Kidney (tissue), 14 donors: ENCODE measurements around the gene NEDD8. TPM values are rescaled to one million over a fixed set of nuclear protein-coding genes. Genes with fewer than 3 reads are reported as not detected.

ENCODE experiments used
- DNase-seq, 5 donors: peaks; one replicate each; pipeline ENCODE4 v3.0.0-alpha.2; 2013 to 2020
- FAIRE-seq: peaks from 2 replicates; lab custom pipeline; 2012; peaks lifted over from hg19 to GRCh38; lab: Jason Lieb, UNC
- H3K27ac ChIP-seq, 2 donors: one replicate each; pipeline ENCODE4 v1.7.0; 2013; ENCODE audit warnings: low read depth in 2 of 2, low read length in 2 of 2, inconsistent platforms in 1 of 2
- H3K27me3 ChIP-seq: one replicate; pipeline ENCODE4 v1.7.1; 2013; ENCODE audit warnings: low read length, inconsistent platforms; ENCODE audit not compliant: control insufficient read depth, insufficient read depth
- H3K36me3 ChIP-seq, 3 donors: one replicate each; pipeline versions ENCODE4 v1.7.0 to v1.7.1; 2013; ENCODE audit warnings: low read length in 3 of 3, control low read depth in 1 of 3, inconsistent platforms in 1 of 3; ENCODE audit not compliant: insufficient read depth in 3 of 3, control insufficient read depth in 2 of 3
- H3K4me1 ChIP-seq, 3 donors: one replicate each; pipeline versions ENCODE4 v1.7.0 to v1.7.1; 2013; ENCODE audit warnings: low read length in 3 of 3, inconsistent platforms in 1 of 3, low read depth in 1 of 3; ENCODE audit not compliant: control insufficient read depth in 2 of 3, insufficient read depth in 2 of 3
- H3K4me3 ChIP-seq, 3 donors: one replicate each; pipeline versions ENCODE4 v1.7.0 to v1.8.1; 2013; ENCODE audit warnings: low read length in 3 of 3, control low read depth in 1 of 3, inconsistent platforms in 1 of 3
- H3K9ac ChIP-seq, 3 donors: one replicate each; pipeline versions ENCODE4 v1.7.0 to v1.7.1; 2013; ENCODE audit warnings: low read length in 3 of 3, control low read depth in 1 of 3, inconsistent platforms in 1 of 3
- H3K9me3 ChIP-seq, 3 donors: one replicate each; pipeline versions ENCODE4 v1.7.0 to v1.7.1; 2013; ENCODE audit warnings: low read length in 3 of 3, control low read depth in 1 of 3, inconsistent platforms in 1 of 3; ENCODE audit not compliant: control insufficient read depth in 2 of 3, insufficient read depth in 1 of 3
- intact Hi-C: fragments of 100-400 bp; cut with DNase I; formaldehyde crosslinking; loops from one replicate; pipeline ENCODE4 v1.11.1; 2022
- polyA plus RNA-seq: library from polyadenylated mRNA; stranded (reverse); fragments of 350-450 nt; fragmentation: Illumina TruSeq; extraction: RNeasy Lipid Tissue Mini Kit (QIAGEN cat#74804); gene quantifications from one replicate; pipeline ENCODE4 v1.2.3, GENCODE V29; 2014; ENCODE audit warnings: low read depth, low replicate concordance; ENCODE audit not compliant: insufficient read depth
- total RNA-seq: library from RNA; stranded (reverse); fragmentation: NEBNext Ultra II Directional; extraction: Animal tissue kit (Norgen Biotek cat#: 25700); gene quantifications from one replicate; pipeline ENCODE4 v1.2.1, GENCODE V29; 2021
- TF ChIP-seq, protein P1 (sequence below): IDR thresholded peaks from 3 replicates; pipeline ENCODE4 v1.5.1; 2012; ENCODE audit warnings: mild to moderate bottlenecking, moderate library complexity, borderline replicate concordance; ENCODE audit not compliant: insufficient read depth; ENCODE audit errors: extremely low read depth
- donor health status: control.
- donor health status: control.
- donor health status: control.
- donor health status: control.
- donor health status: control.
- donor health status: DM: yes; HTN: yes; CAD: no.
- donor health status: Normal renal cell carcinoma (clear cell type).

Gene NEDD8
- total and polyA plus RNA-seq, 2 donors from 2014 or later = 145 to 439 TPM

DNA sequence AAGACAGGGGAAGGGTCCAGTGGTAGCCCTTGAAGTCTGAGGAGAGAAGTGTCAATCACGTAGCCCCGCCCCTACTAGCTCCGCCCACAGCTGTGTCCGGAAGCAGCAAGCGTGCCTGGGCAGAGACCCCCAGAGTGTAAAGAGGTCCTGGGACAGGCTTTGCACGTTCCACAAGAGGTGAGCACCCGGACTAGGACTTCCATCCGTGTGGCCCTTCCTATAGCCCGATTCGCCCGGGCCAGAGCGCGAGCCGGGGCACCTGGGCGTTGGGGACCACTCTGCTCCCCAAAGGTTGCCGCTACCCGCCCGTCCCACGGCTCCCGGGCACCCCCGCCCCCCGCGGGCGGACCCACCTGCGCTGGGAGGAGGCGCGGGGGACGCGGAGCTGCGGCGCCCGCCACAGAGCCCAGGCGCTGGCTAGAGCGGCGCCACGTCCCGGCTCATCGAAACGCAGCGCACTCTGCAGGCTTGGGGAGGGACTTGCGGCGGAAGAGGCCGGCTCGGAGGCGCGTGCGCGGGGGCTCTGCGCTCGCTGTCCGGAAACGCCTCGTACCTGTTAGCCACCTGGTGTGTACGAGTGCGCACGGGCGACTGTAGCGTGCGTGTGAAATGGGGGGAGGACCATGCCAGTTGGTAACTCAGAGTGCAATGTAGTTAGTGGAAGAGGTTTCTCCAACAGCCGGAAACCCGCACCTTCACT lies 39.1 kb upstream of the NEDD8 start, which contains the start of gene RABGGTA:
Gene RABGGTA, minus strand, starts transcription at position 464 of the 700 bp plus-strand sequence. CDS start 482 bp downstream, outside the sequence.
- DNase-seq = peak; percentile 93 to 97 (median 96)
- peak within 1 kb of the TSS; percentile 80 to 93 (median 92) for H3K9ac ChIP-seq
- TF ChIP-seq, protein P1, sequence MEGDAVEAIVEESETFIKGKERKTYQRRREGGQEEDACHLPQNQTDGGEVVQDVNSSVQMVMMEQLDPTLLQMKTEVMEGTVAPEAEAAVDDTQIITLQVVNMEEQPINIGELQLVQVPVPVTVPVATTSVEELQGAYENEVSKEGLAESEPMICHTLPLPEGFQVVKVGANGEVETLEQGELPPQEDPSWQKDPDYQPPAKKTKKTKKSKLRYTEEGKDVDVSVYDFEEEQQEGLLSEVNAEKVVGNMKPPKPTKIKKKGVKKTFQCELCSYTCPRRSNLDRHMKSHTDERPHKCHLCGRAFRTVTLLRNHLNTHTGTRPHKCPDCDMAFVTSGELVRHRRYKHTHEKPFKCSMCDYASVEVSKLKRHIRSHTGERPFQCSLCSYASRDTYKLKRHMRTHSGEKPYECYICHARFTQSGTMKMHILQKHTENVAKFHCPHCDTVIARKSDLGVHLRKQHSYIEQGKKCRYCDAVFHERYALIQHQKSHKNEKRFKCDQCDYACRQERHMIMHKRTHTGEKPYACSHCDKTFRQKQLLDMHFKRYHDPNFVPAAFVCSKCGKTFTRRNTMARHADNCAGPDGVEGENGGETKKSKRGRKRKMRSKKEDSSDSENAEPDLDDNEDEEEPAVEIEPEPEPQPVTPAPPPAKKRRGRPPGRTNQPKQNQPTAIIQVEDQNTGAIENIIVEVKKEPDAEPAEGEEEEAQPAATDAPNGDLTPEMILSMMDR = peak; percentile 79
- H3K27ac ChIP-seq = peak within 1 kb of the TSS; percentile 88 to 96
- H3K27me3 ChIP-seq = no peaks in the 10 kb centered on the region
- H3K36me3 ChIP-seq = peaks cover 0 to 7% (median 7%) of the 10 kb centered on the region in 3 donors
- intact Hi-C loops = no loop called here
- H3K4me3 ChIP-seq = peak within 1 kb of the TSS; percentile 79 to 95 (median 92)
- peaks cover 0 to 10% (median 0%) of the 10 kb centered on the region in 3 donors for H3K4me1 ChIP-seq
- H3K9me3 ChIP-seq = no peaks in the 10 kb centered on the region
- FAIRE-seq = no peak

DNA sequence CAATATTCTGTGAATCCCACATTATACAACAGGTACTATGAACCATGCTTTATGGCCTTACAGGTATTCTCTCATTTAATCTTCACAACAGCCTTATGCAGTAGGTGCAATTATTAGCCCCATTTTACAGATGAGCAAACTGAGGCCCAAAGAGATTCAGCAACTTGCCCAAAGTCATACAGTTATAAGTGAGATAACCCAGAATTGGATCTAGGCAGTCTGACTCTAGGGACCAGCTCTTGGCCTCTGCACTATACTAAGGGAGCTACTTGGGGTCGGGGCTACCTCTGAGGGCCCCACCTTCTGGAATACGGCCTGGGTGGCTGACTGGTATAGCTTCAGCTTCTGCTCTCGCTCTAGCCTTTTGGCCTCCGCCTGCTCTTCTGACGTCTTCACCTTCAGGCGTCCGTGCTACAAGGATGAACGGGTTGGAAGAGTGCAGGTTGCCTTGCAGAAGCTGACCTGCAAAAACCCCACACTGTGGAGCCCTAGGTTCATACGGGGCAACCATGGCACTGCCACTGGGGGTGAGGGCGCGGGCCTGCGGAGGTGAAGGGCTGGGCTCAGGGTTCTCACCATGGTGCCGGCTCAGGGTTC lies 38.5 kb upstream of the NEDD8 start:
- no peaks in the 10 kb centered on the region for H3K9me3 ChIP-seq
- H3K4me3 ChIP-seq = peak overlapping the region; percentile 79 to 95 (median 92)
- peak overlapping the region; percentile 54 to 92 (median 90) for H3K9ac ChIP-seq
- H3K27me3 ChIP-seq = no peaks in the 10 kb centered on the region
- H3K36me3 ChIP-seq = peaks cover 0 to 7% (median 7%) of the 10 kb centered on the region in 3 donors
- DNase-seq (no peak), FAIRE-seq (no peak)
- H3K27ac ChIP-seq = peak overlapping the region; percentile 88 to 96
- intact Hi-C loops = no loop called here
- peaks cover 0 to 10% (median 0%) of the 10 kb centered on the region in 3 donors for H3K4me1 ChIP-seq
- TF ChIP-seq, protein P1 = no peak

GRCh38 chr14:24269910-24270536 lies 37.9 kb upstream of the NEDD8 start:
- H3K36me3 ChIP-seq = peaks cover 0 to 7% (median 7%) of the 10 kb centered on the region in 3 donors
- DNase-seq (peak in 1 of 5 donors; percentile 54), FAIRE-seq (no peak)
- peaks cover 0 to 10% (median 0%) of the 10 kb centered on the region in 3 donors for H3K4me1 ChIP-seq
- intact Hi-C loops = no loop called here
- H3K4me3 ChIP-seq = peak overlapping the region in 1 of 3 donors; percentile 95
- H3K27ac ChIP-seq = no peak overlapping the region
- TF ChIP-seq, protein P1 = no peak
- no peaks in the 10 kb centered on the region for H3K27me3 ChIP-seq
- H3K9ac ChIP-seq = no peak overlapping the region
- H3K9me3 ChIP-seq = no peaks in the 10 kb centered on the region
